K562 (cell line): ENCODE results near the gene THEM4.
"Not testable (repeated sequence)": the region's sequence is repeated elsewhere in the genome, so short reads cannot be mapped to it uniquely, and the experiment has no call there.

ENCODE experiments used
- ID3 ChIP-seq, 2 experiments: fragments of 250-450 bp in 1 of 2; fragments of 450-650 bp in 1 of 2; sonication (Bioruptor Pico) in 1 of 2; IDR thresholded peaks; 2 replicates each; pipeline versions ENCODE4 v1.6.1 to v1.8.0; 2016 to 2021; ENCODE audit warnings: mild to moderate bottlenecking in 2 of 2, moderate library complexity in 2 of 2, missing compliant biosample characterization in 1 of 2, missing genetic modification characterization in 1 of 2
- ZNF347 ChIP-seq: fragments of 450-650 bp; formaldehyde crosslinking; IDR thresholded peaks from 2 replicates; pipeline ENCODE4 v1.4.0; 2020; ENCODE audit warnings: low read depth, mild to moderate bottlenecking, moderate library complexity

- TF ChIP-seq ZNF347 (CRISPR knock-in tag); ID3 (CRISPR knock-in tag; IDR thresholded peaks at IDR 0.05); ID3 (tag; IDR thresholded peaks at IDR 0.05): not testable (repeated sequence)
Measured at GRCh38 chr1:151884879-151885278, 24.4 kb downstream of the THEM4 start.
